ENCODE data around the gene UIMC1.
"Not testable (repeated sequence)": the region's sequence is repeated elsewhere in the genome, so short reads cannot be mapped to it uniquely, and the experiment has no call there.

The UIMC1 gene

GRCh38 chr5:177006265-177006972 lies at the start of gene UIMC1:
UIMC1 (minus strand) TSS chr5:177006779; CDS start chr5:176982615, 24,164 bp downstream.
- H3K27me3 ChIP-seq (ENCODE audit: control insufficient read depth, insufficient read depth, low read length): no peaks in the 10 kb centered on the region
- H3K4me1 ChIP-seq (ENCODE audit: control insufficient read depth, low read depth, low read length): peaks cover 9% of the 10 kb centered on the region
- peak within 1 kb of the TSS; percentile 71 for H3K27ac ChIP-seq (ENCODE audit: low read length)
- peak within 1 kb of the TSS; percentile 58 for H3K4me3 ChIP-seq (ENCODE audit: low read length)
- H3K36me3 ChIP-seq (ENCODE audit: control insufficient read depth, low read depth, low read length): no peaks in the 10 kb centered on the region
- H3K9me3 ChIP-seq (ENCODE audit: control insufficient read depth, low read depth, low read length): no peaks in the 10 kb centered on the region
- H3K9ac ChIP-seq (ENCODE audit: low read length): peak within 1 kb of the TSS; percentile 90

- Histone ChIP-seq H3K9ac (ENCODE audit: low read length) (no peak overlapping the region), H3K27me3 (ENCODE audit: control insufficient read depth, insufficient read depth, low read length) (no peaks in the 10 kb centered on the region), H3K27ac (ENCODE audit: low read length) (no peak overlapping the region), H3K9me3 (ENCODE audit: control insufficient read depth, low read depth, low read length) (no peaks in the 10 kb centered on the region), H3K4me3 (ENCODE audit: low read length) (no peak overlapping the region), H3K36me3 (ENCODE audit: control insufficient read depth, low read depth, low read length) (peaks cover 43% of the 10 kb centered on the region), H3K4me1 (ENCODE audit: control insufficient read depth, low read depth, low read length) (no peaks in the 10 kb centered on the region)
These were observed 42.7 kb upstream of the UIMC1 start for GRCh38 chr5:177049285-177049684.

DNA sequence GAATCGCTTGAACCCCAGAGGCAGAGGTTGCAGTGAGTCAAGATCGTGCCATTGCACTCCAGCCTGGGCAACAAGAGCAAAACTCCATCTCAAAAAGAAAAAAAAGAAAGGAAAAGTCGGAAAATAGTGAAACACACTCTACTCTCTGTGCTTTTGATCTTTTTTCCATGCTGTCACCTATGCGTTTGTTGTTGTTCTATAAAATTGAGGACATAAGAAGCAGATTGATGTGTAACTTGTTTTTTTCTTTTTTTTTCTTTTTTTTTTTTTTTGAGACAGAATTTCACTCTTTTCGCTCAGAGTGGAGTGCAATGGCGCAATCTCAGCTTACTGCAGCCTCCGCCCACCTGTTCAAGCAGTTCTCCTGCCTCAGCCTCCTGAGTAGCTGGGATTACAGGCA lies 42.0 kb upstream of the UIMC1 start:
- not testable (repeated sequence) for H3K4me3 ChIP-seq (ENCODE audit: low read length)
- H3K36me3 ChIP-seq (ENCODE audit: control insufficient read depth, low read depth, low read length): peaks cover 47% of the 10 kb centered on the region

GRCh38 chr5:177045631-177046030 lies 39.1 kb upstream of the UIMC1 start:
- Histone ChIP-seq H3K4me1 (ENCODE audit: control insufficient read depth, low read depth, low read length) (no peaks in the 10 kb centered on the region), H3K36me3 (ENCODE audit: control insufficient read depth, low read depth, low read length) (peaks cover 44% of the 10 kb centered on the region), H3K9me3 (ENCODE audit: control insufficient read depth, low read depth, low read length) (no peaks in the 10 kb centered on the region), H3K9ac (ENCODE audit: low read length) (no peak overlapping the region), H3K4me3 (ENCODE audit: low read length) (no peak overlapping the region), H3K27me3 (ENCODE audit: control insufficient read depth, insufficient read depth, low read length) (no peaks in the 10 kb centered on the region), H3K27ac (ENCODE audit: low read length) (no peak overlapping the region)

More for the DNA sequence above, 42.0 kb upstream of the UIMC1 start:
- H3K4me1 ChIP-seq (ENCODE audit: control insufficient read depth, low read depth, low read length); H3K27ac ChIP-seq (ENCODE audit: low read length); H3K9me3 ChIP-seq (ENCODE audit: control insufficient read depth, low read depth, low read length); H3K9ac ChIP-seq (ENCODE audit: low read length); H3K27me3 ChIP-seq (ENCODE audit: control insufficient read depth, insufficient read depth, low read length): not testable (repeated sequence)

- Histone ChIP-seq H3K36me3 (ENCODE audit: control insufficient read depth, low read depth, low read length) (peaks cover 38% of the 10 kb centered on the region), H3K9ac (ENCODE audit: low read length) (no peak overlapping the region), H3K27me3 (ENCODE audit: control insufficient read depth, insufficient read depth, low read length) (no peaks in the 10 kb centered on the region), H3K4me3 (ENCODE audit: low read length) (no peak overlapping the region), H3K27ac (ENCODE audit: low read length) (no peak overlapping the region), H3K4me1 (ENCODE audit: control insufficient read depth, low read depth, low read length) (no peaks in the 10 kb centered on the region), H3K9me3 (ENCODE audit: control insufficient read depth, low read depth, low read length) (no peaks in the 10 kb centered on the region)
These were observed 38.1 kb upstream of the UIMC1 start for GRCh38 chr5:177044641-177045040.

GRCh38 chr5:177043958-177044357 lies 37.4 kb upstream of the UIMC1 start:
- Histone ChIP-seq H3K4me1 (ENCODE audit: control insufficient read depth, low read depth, low read length) (no peaks in the 10 kb centered on the region), H3K27ac (ENCODE audit: low read length) (no peak overlapping the region), H3K36me3 (ENCODE audit: control insufficient read depth, low read depth, low read length) (peaks cover 38% of the 10 kb centered on the region), H3K9ac (ENCODE audit: low read length) (no peak overlapping the region), H3K9me3 (ENCODE audit: control insufficient read depth, low read depth, low read length) (no peaks in the 10 kb centered on the region), H3K4me3 (ENCODE audit: low read length) (no peak overlapping the region), H3K27me3 (ENCODE audit: control insufficient read depth, insufficient read depth, low read length) (no peaks in the 10 kb centered on the region)

- no peaks in the 10 kb centered on the region for H3K9me3 ChIP-seq (ENCODE audit: control insufficient read depth, low read depth, low read length)
- H3K4me3 ChIP-seq (ENCODE audit: low read length): no peak overlapping the region
- H3K36me3 ChIP-seq (ENCODE audit: control insufficient read depth, low read depth, low read length): peaks cover 35% of the 10 kb centered on the region
- H3K27ac ChIP-seq (ENCODE audit: low read length): no peak overlapping the region
- no peaks in the 10 kb centered on the region for H3K27me3 ChIP-seq (ENCODE audit: control insufficient read depth, insufficient read depth, low read length)
- no peaks in the 10 kb centered on the region for H3K4me1 ChIP-seq (ENCODE audit: control insufficient read depth, low read depth, low read length)
- no peak overlapping the region for H3K9ac ChIP-seq (ENCODE audit: low read length)
These were observed 36.5 kb upstream of the UIMC1 start for GRCh38 chr5:177043114-177043513.

GRCh38 chr5:177041936-177042335 lies 35.4 kb upstream of the UIMC1 start:
- Histone ChIP-seq H3K9ac (ENCODE audit: low read length) (no peak overlapping the region), H3K36me3 (ENCODE audit: control insufficient read depth, low read depth, low read length) (peaks cover 31% of the 10 kb centered on the region), H3K27me3 (ENCODE audit: control insufficient read depth, insufficient read depth, low read length) (no peaks in the 10 kb centered on the region), H3K27ac (ENCODE audit: low read length) (no peak overlapping the region), H3K9me3 (ENCODE audit: control insufficient read depth, low read depth, low read length) (no peaks in the 10 kb centered on the region), H3K4me3 (ENCODE audit: low read length) (no peak overlapping the region), H3K4me1 (ENCODE audit: control insufficient read depth, low read depth, low read length) (no peaks in the 10 kb centered on the region)

GRCh38 chr5:177040814-177041420 lies 34.3 kb upstream of the UIMC1 start:
- H3K36me3 ChIP-seq (ENCODE audit: control insufficient read depth, low read depth, low read length): peaks cover 29% of the 10 kb centered on the region

GRCh38 chr5:177036921-177037320 lies 30.3 kb upstream of the UIMC1 start:
- Histone ChIP-seq H3K9me3 (ENCODE audit: control insufficient read depth, low read depth, low read length) (no peaks in the 10 kb centered on the region), H3K36me3 (ENCODE audit: control insufficient read depth, low read depth, low read length) (peaks cover 9% of the 10 kb centered on the region), H3K27ac (ENCODE audit: low read length) (no peak overlapping the region), H3K27me3 (ENCODE audit: control insufficient read depth, insufficient read depth, low read length) (no peaks in the 10 kb centered on the region), H3K4me1 (ENCODE audit: control insufficient read depth, low read depth, low read length) (peaks cover 11% of the 10 kb centered on the region), H3K4me3 (ENCODE audit: low read length) (no peak overlapping the region), H3K9ac (ENCODE audit: low read length) (no peak overlapping the region)

More at GRCh38 chr5:177040814-177041420, 34.3 kb upstream of the UIMC1 start:
- Histone ChIP-seq H3K4me3 (ENCODE audit: low read length) (no peak overlapping the region), H3K9ac (ENCODE audit: low read length) (no peak overlapping the region), H3K9me3 (ENCODE audit: control insufficient read depth, low read depth, low read length) (no peaks in the 10 kb centered on the region), H3K4me1 (ENCODE audit: control insufficient read depth, low read depth, low read length) (peaks cover 7% of the 10 kb centered on the region), H3K27me3 (ENCODE audit: control insufficient read depth, insufficient read depth, low read length) (no peaks in the 10 kb centered on the region), H3K27ac (ENCODE audit: low read length) (no peak overlapping the region)

DNA sequence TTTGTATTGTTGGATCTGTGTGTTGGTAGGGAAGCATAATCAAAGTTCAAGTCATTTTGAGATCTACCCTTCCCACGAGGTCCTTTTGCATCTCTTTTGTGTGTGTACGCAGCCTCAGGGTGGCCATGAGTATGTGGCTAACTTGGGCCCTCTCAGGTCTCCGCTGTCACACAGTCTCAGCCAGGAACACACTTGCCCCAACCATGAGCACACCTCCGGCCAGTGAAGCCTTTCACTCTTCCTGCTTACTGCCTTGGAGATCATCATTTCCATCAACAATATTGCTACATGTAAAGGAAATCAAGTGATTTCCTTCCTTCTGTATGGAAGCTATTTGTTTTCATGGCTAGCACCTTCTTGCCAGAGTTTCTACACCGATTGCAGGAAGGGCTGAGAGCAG lies 29.9 kb upstream of the UIMC1 start:
- Histone ChIP-seq H3K36me3 (ENCODE audit: control insufficient read depth, low read depth, low read length) (peaks cover 5% of the 10 kb centered on the region), H3K4me1 (ENCODE audit: control insufficient read depth, low read depth, low read length) (peaks cover 11% of the 10 kb centered on the region), H3K27me3 (ENCODE audit: control insufficient read depth, insufficient read depth, low read length) (no peaks in the 10 kb centered on the region), H3K9me3 (ENCODE audit: control insufficient read depth, low read depth, low read length) (no peaks in the 10 kb centered on the region), H3K9ac (ENCODE audit: low read length) (no peak overlapping the region), H3K27ac (ENCODE audit: low read length) (no peak overlapping the region), H3K4me3 (ENCODE audit: low read length) (no peak overlapping the region)

DNA sequence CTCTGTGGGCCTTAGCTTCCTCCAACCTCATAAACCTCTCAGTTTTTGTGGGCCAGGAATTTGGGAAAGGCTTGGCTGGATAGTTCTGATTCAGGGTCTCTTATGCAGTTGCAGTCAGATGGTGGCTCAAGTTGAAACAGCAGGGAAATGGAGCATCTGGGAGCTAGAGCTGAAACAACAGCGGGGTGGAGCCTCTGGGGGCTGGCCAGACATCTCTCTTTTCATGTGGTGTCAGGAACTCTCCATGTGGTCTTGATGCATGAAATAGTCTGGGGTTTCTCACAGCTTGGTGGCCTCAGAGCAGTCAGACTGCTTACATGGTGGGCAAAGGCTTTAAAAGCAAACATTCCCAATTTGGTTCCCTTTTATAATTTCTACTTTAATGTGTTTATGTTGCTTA lies 29.4 kb upstream of the UIMC1 start:
- no peaks in the 10 kb centered on the region for H3K27me3 ChIP-seq (ENCODE audit: control insufficient read depth, insufficient read depth, low read length)
- peaks cover under 1% of the 10 kb centered on the region for H3K36me3 ChIP-seq (ENCODE audit: control insufficient read depth, low read depth, low read length)
- H3K4me1 ChIP-seq (ENCODE audit: control insufficient read depth, low read depth, low read length): peaks cover 11% of the 10 kb centered on the region
- H3K9me3 ChIP-seq (ENCODE audit: control insufficient read depth, low read depth, low read length): no peaks in the 10 kb centered on the region
- no peak overlapping the region for H3K9ac ChIP-seq (ENCODE audit: low read length)
- no peak overlapping the region for H3K27ac ChIP-seq (ENCODE audit: low read length)
- H3K4me3 ChIP-seq (ENCODE audit: low read length): no peak overlapping the region
